22Rv1 (cell line): Measurements from ENCODE around the gene FOCAD.

Experiments
- H3K27ac ChIP-seq: fragments of 450-650 bp; 2 replicates; pipeline ENCODE4 v1.5.1; 2017
- CTCF ChIP-seq: fragments of 450-650 bp; IDR thresholded peaks from 2 replicates; pipeline ENCODE4 v1.5.1; 2017; ENCODE audit warnings: mild to moderate bottlenecking
- ZFX ChIP-seq: fragments of 450-650 bp; IDR thresholded peaks from 2 replicates; pipeline ENCODE4 v1.6.1; 2017; ENCODE audit warnings: antibody characterized with exemption, borderline replicate concordance

Gene FOCAD

GRCh38 chr9:20714442-20715415 lies 30.7 kb downstream of the FOCAD start:
- TF ChIP-seq ZFX (no peak), CTCF (no peak)
- no peak overlapping the region for H3K27ac ChIP-seq

- TF ChIP-seq CTCF: no peak
Observed at GRCh38 chr9:20722221-20722620, 38.2 kb downstream of the FOCAD start.

GRCh38 chr9:20725675-20726074 lies 41.6 kb downstream of the FOCAD start:
- no peak overlapping the region for H3K27ac ChIP-seq
- TF ChIP-seq ZFX (no peak), CTCF (no peak)

More at GRCh38 chr9:20722221-20722620, 38.2 kb downstream of the FOCAD start:
- no peak overlapping the region for H3K27ac ChIP-seq

GRCh38 chr9:20726144-20726543 lies 42.1 kb downstream of the FOCAD start:
- no peak overlapping the region for H3K27ac ChIP-seq
- no peak for TF ChIP-seq ZFX
- TF ChIP-seq CTCF: no peak

- no peak overlapping the region for H3K27ac ChIP-seq
Observed at GRCh38 chr9:20728493-20729220, 44.6 kb downstream of the FOCAD start.

GRCh38 chr9:20729523-20729922 lies 45.5 kb downstream of the FOCAD start:
- no peak overlapping the region for H3K27ac ChIP-seq
- TF ChIP-seq ZFX (no peak), CTCF (no peak)

More at GRCh38 chr9:20728493-20729220, 44.6 kb downstream of the FOCAD start:
- TF ChIP-seq ZFX (no peak), CTCF (no peak)

- no peak for TF ChIP-seq CTCF
- no peak for TF ChIP-seq ZFX
- no peak overlapping the region for H3K27ac ChIP-seq
Observed at GRCh38 chr9:20732118-20732517, 48.1 kb downstream of the FOCAD start.
